GF-D8 (cell line): ENCODE results near the gene NRL.
"Not testable (repeated sequence)": the region's sequence is repeated elsewhere in the genome, so short reads cannot be mapped to it uniquely, and the experiment has no call there.

Experiments
- DNase-seq: peaks from one replicate; lab custom pipeline; 2025; lab: John Stamatoyannopoulos, UW

Gene NRL

GRCh38 chr14:24051789-24052655 lies 62.7 kb downstream of the NRL start, which contains the start of gene CARMIL3:
CARMIL3 (plus strand) TSS chr14:24052009; CDS start chr14:24052154, 145 bp downstream.
- DNase-seq, result no peak

GRCh38 chr14:24051176-24051788 lies 63.5 kb downstream of the NRL start:
- no peak for DNase-seq

GRCh38 chr14:24050753-24051152 lies 64.0 kb downstream of the NRL start:
- DNase-seq, result not testable (repeated sequence)

GRCh38 chr14:24049002-24049401 lies 65.7 kb downstream of the NRL start:
- not testable (repeated sequence) for DNase-seq

- no peak for DNase-seq
Measured at GRCh38 chr14:24042746-24043145, 72.0 kb downstream of the NRL start.

- DNase-seq, result no peak
Measured at GRCh38 chr14:24040692-24041091, 74.1 kb downstream of the NRL start.

- DNase-seq, result no peak
Measured at GRCh38 chr14:24038686-24039085, 76.1 kb downstream of the NRL start.

GRCh38 chr14:24037658-24038037 lies 77.1 kb downstream of the NRL start:
- DNase-seq, result no peak

- DNase-seq, result not testable (repeated sequence)
Measured at GRCh38 chr14:24036963-24037657, 77.6 kb downstream of the NRL start.

GRCh38 chr14:24036169-24036962 lies 78.4 kb downstream of the NRL start:
- peak; percentile 37 for DNase-seq

- DNase-seq, result not testable (repeated sequence)
Measured at GRCh38 chr14:24035769-24036168, 79.0 kb downstream of the NRL start.

- DNase-seq, result peak; percentile 7
Measured at GRCh38 chr14:24032727-24033418, 81.9 kb downstream of the NRL start.

GRCh38 chr14:24031331-24031730 lies 83.4 kb downstream of the NRL start:
- DNase-seq, result not testable (repeated sequence)

- not testable (repeated sequence) for DNase-seq
Measured at GRCh38 chr14:24029687-24030086, 85.1 kb downstream of the NRL start.
